COLO668 (cell line): ENCODE data around the gene PGAM2.

Source experiments
- DNase-seq: peaks from one replicate; lab custom pipeline; 2025; ENCODE audit not compliant: unreplicated experiment; lab: John Stamatoyannopoulos, UW

The PGAM2 gene

GRCh38 chr7:44085546-44085945 lies 20.2 kb upstream of the PGAM2 start:
- DNase-seq: no peak

GRCh38 chr7:44084701-44085100 lies 19.3 kb upstream of the PGAM2 start:
- no peak for DNase-seq

GRCh38 chr7:44083796-44084195 lies 18.4 kb upstream of the PGAM2 start:
- no peak for DNase-seq

GRCh38 chr7:44082541-44083207 lies 17.3 kb upstream of the PGAM2 start:
- peak; percentile 99 for DNase-seq

- DNase-seq: no peak
These were observed 15.9 kb upstream of the PGAM2 start for GRCh38 chr7:44081266-44081748.

- no peak for DNase-seq
These were observed 15.4 kb upstream of the PGAM2 start for GRCh38 chr7:44080686-44081265.

GRCh38 chr7:44080118-44080517 lies 14.8 kb upstream of the PGAM2 start:
- DNase-seq: no peak

- DNase-seq: no peak
These were observed 14.1 kb upstream of the PGAM2 start for GRCh38 chr7:44079331-44080021.

- no peak for DNase-seq
These were observed 13.2 kb upstream of the PGAM2 start for GRCh38 chr7:44078521-44078920.

- DNase-seq: no peak
These were observed 12.3 kb upstream of the PGAM2 start for GRCh38 chr7:44077681-44078091.

- no peak for DNase-seq
These were observed 11.7 kb upstream of the PGAM2 start for GRCh38 chr7:44077061-44077460.

- DNase-seq: no peak
These were observed 10.9 kb upstream of the PGAM2 start for GRCh38 chr7:44076101-44076895.

GRCh38 chr7:44075296-44076075 lies 10.1 kb upstream of the PGAM2 start:
- no peak for DNase-seq

GRCh38 chr7:44074349-44074695 lies 9.0 kb upstream of the PGAM2 start:
- no peak for DNase-seq

- DNase-seq: no peak
These were observed 8.4 kb upstream of the PGAM2 start for GRCh38 chr7:44073664-44074348.

GRCh38 chr7:44072364-44073231 lies 7.2 kb upstream of the PGAM2 start:
- DNase-seq: peak; percentile 79

GRCh38 chr7:44071726-44072363 lies 6.5 kb upstream of the PGAM2 start:
- DNase-seq: no peak

GRCh38 chr7:44068054-44068453 lies 2.7 kb upstream of the PGAM2 start:
- peak; percentile 67 for DNase-seq
